HT1080 (cell line): ENCODE results near the gene SCD5. TPM values are rescaled to one million over a fixed set of nuclear protein-coding genes. Genes with fewer than 3 reads are reported as not detected.

Experiments
- DNase-seq: peaks from one replicate; pipeline ENCODE4 v3.0.0-alpha.2; 2015; ENCODE audit warnings: low read depth
- total RNA-seq: library from RNA; depleted of rRNA; stranded (reverse); fragments of >200 nt; shearing (Covaris generic); gene quantifications from 2 replicates; pipeline ENCODE4 v1.2.3, GENCODE V29; 2014

Gene SCD5
- total RNA-seq, 1 experiment from 2014 or later = 33.2 TPM

- DNase-seq = no peak
Observed at GRCh38 chr4:82694892-82695291, 103.7 kb downstream of the SCD5 start.

- DNase-seq = no peak
Observed at GRCh38 chr4:82694046-82694445, 104.5 kb downstream of the SCD5 start.

- DNase-seq = no peak
Observed at GRCh38 chr4:82692101-82692780, 106.4 kb downstream of the SCD5 start.

- no peak for DNase-seq
Observed at GRCh38 chr4:82691431-82691830, 107.2 kb downstream of the SCD5 start.

- DNase-seq = no peak
Observed at GRCh38 chr4:82688091-82688795, 110.4 kb downstream of the SCD5 start.

- DNase-seq = no peak
Observed at GRCh38 chr4:82687531-82687930, 111.1 kb downstream of the SCD5 start.

GRCh38 chr4:82681754-82682153 lies 116.8 kb downstream of the SCD5 start:
- DNase-seq = no peak

GRCh38 chr4:82680834-82681233 lies 117.8 kb downstream of the SCD5 start:
- no peak for DNase-seq

GRCh38 chr4:82679531-82679930 lies 119.1 kb downstream of the SCD5 start:
- no peak for DNase-seq

GRCh38 chr4:82678051-82678450 lies 120.5 kb downstream of the SCD5 start:
- no peak for DNase-seq

- DNase-seq = no peak
Observed at GRCh38 chr4:82677327-82677726, 121.3 kb downstream of the SCD5 start.

- DNase-seq = no peak
Observed at GRCh38 chr4:82667761-82668480, 130.7 kb downstream of the SCD5 start.

- DNase-seq = no peak
Observed at GRCh38 chr4:82666970-82667665, 131.5 kb downstream of the SCD5 start.

- no peak for DNase-seq
Observed at GRCh38 chr4:82661181-82661992, 137.2 kb downstream of the SCD5 start.

- peak; percentile 55 for DNase-seq
Observed at GRCh38 chr4:82652062-82652461, 146.5 kb downstream of the SCD5 start.

- DNase-seq = no peak
Observed at GRCh38 chr4:82650868-82651267, 147.7 kb downstream of the SCD5 start.

GRCh38 chr4:82648356-82648755 lies 150.2 kb downstream of the SCD5 start:
- peak; percentile 72 for DNase-seq

GRCh38 chr4:82645936-82646565 lies 152.5 kb downstream of the SCD5 start:
- DNase-seq = no peak

- no peak for DNase-seq
Observed at GRCh38 chr4:82644734-82645126, 153.9 kb downstream of the SCD5 start.

GRCh38 chr4:82643994-82644733 lies 154.4 kb downstream of the SCD5 start:
- peak; percentile 53 for DNase-seq
